HEK293 (cell line): ENCODE data around the gene HS3ST1.

Experiments used
- ATF2 ChIP-seq: fragments of 450-650 bp; formaldehyde crosslinking; IDR thresholded peaks from 2 replicates; pipeline ENCODE4 v1.5.1; 2016; ENCODE audit warnings: missing biosample characterization, missing genetic modification characterization, low read depth
- CTCF ChIP-seq: fragments of 450-650 bp; formaldehyde crosslinking; IDR thresholded peaks from 2 replicates; pipeline ENCODE4 v1.5.1; 2016; ENCODE audit warnings: missing biosample characterization, missing genetic modification characterization
- ELK4 ChIP-seq: IDR thresholded peaks from 2 replicates; pipeline ENCODE4 v1.6.1; 2011; ENCODE audit warnings: mild to moderate bottlenecking, low read depth, low read length, borderline replicate concordance
- MYNN ChIP-seq: fragments of 450-650 bp; formaldehyde crosslinking; IDR thresholded peaks from 2 replicates; pipeline ENCODE4 v1.5.1; 2016; ENCODE audit warnings: missing biosample characterization, missing genetic modification characterization, borderline replicate concordance
- TCF7L2 ChIP-seq: IDR thresholded peaks from 2 replicates; pipeline ENCODE4 v1.6.1; 2011; ENCODE audit warnings: low read depth, mild to moderate bottlenecking, inconsistent platforms, low read length, moderate library complexity, borderline replicate concordance
- ZBTB6 ChIP-seq: fragments of 450-650 bp; formaldehyde crosslinking; IDR thresholded peaks from 2 replicates; pipeline ENCODE4 v1.5.1; 2017; ENCODE audit warnings: missing biosample characterization, missing genetic modification characterization
- ZNF155 ChIP-seq: fragments of 450-650 bp; formaldehyde crosslinking; IDR thresholded peaks from 2 replicates; pipeline ENCODE4 v1.5.1; 2016; ENCODE audit warnings: missing biosample characterization, missing genetic modification characterization
- ZNF274 ChIP-seq, 2 experiments: fragments of 200-500 bp in 1 of 2; fragments of 450-650 bp in 1 of 2; sonication (Bioruptor generic) in 1 of 2; formaldehyde crosslinking in 1 of 2; IDR thresholded peaks; 2 replicates each; pipeline versions ENCODE4 v1.5.1 to v1.6.1; 2014 to 2016; ENCODE audit warnings: borderline replicate concordance in 1 of 2, inconsistent platforms in 1 of 2, low read length in 1 of 2, missing biosample characterization in 1 of 2, missing genetic modification characterization in 1 of 2
- ZNF391 ChIP-seq: fragments of 450-650 bp; formaldehyde crosslinking; IDR thresholded peaks from 2 replicates; pipeline ENCODE4 v1.5.1; 2016; ENCODE audit warnings: low read depth, missing biosample characterization, missing genetic modification characterization, borderline replicate concordance

- no peak for TF ChIP-seq ZNF391 (tag by site-specific recombination)
- no peak for TF ChIP-seq ZNF274 (IDR thresholded peaks at IDR 0.05; ENCODE audit: low read length)
- TF ChIP-seq ZNF274 (tag by site-specific recombination; IDR thresholded peaks at IDR 0.05; ENCODE audit: borderline replicate concordance) = no peak
- no peak for TF ChIP-seq CTCF (tag by site-specific recombination)
- TF ChIP-seq ZBTB6 = no peak
- no peak for TF ChIP-seq TCF7L2
- TF ChIP-seq MYNN (tag by site-specific recombination) = no peak
- TF ChIP-seq ELK4 = no peak
- TF ChIP-seq ATF2 (tag by site-specific recombination) = no peak
- no peak for TF ChIP-seq ZNF155 (tag by site-specific recombination)
These were observed 26.6 kb upstream of the HS3ST1 start for GRCh38 chr4:11455201-11455835.
